HG03565 (cell line): Measurements from ENCODE around the gene PBXIP1.
A peak's percentile ranks its signal among the peaks of the same experiment; 100 is the strongest.
"Not testable (repeated sequence)": the region's sequence is repeated elsewhere in the genome, so short reads cannot be mapped to it uniquely, and the experiment has no call there.

Experiments
- ATAC-seq: cut with Tn5 transposase; IDR thresholded peaks from one replicate; pipeline ENCODE4 v1.9.1; 2021; ENCODE audit warnings: mild to moderate bottlenecking, moderate library complexity; ENCODE audit not compliant: unreplicated experiment

The PBXIP1 gene

DNA sequence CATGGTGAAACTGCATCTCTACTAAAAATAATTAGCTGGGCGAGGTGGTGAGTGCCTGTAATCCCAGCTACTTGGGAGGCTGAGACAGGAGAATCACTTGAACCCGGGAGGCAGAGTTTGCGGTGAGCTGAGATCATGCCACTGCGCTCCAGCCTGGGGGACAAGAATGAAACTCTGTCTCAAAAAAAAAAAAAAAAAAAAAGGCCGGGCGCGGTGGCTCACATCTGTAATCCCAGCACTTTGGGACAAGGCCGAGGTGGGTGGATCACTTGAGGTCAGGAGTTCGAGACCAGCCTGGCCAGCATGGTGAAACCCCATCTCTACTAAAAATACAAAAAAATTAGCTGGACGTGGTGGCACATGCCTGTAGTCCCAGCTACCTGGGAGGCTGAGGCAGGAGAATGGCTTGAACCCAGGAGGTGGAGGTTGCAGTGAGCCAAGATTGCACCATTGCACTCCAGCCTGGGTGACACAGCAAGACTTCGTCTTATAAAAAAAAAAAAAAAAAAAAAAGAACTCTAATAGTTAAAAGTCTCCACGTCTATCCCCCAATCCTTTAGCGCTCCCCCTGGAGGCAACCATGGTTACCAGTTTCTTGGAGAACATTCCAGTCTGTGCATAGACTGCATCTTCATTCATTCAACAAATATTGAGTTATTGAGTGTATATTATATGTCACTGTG lies 39.5 kb upstream of the PBXIP1 start:
- ATAC-seq, result not testable (repeated sequence)

DNA sequence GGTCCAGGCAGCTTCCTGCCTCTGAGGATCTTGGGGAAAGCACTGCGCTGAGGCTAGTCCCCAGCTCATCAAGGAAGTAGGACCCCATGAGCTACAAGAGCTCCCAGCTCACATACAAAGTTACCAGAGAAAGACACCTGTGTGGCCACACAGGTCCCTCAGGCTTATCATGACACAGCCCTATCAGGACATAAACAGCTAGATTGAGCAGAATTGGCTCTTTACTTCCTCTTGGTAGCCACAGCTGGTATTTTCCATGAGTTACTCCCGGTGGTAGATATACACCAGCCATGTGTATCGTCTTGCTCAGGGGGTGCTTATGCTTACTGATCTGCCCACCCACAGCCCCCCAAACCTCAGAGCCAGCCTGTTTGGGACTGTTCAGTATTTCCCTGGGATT lies 38.7 kb upstream of the PBXIP1 start:
- no peak for ATAC-seq

DNA sequence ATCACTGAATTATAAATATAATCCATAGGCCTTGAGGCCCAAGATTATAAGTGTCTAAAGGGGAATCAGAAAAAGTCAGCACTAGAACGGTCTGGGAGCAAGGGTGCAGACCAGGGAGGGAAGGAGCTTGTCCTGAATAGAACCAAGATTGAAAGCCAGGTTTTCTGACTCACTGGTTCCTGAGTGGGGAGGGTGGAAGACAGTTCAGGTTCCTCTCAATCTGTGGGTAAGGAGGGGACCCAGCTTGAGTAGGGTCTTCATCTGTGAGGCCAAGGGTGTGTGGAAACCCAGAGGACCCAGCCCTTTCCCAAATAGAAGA lies 38.3 kb upstream of the PBXIP1 start:
- no peak for ATAC-seq

DNA sequence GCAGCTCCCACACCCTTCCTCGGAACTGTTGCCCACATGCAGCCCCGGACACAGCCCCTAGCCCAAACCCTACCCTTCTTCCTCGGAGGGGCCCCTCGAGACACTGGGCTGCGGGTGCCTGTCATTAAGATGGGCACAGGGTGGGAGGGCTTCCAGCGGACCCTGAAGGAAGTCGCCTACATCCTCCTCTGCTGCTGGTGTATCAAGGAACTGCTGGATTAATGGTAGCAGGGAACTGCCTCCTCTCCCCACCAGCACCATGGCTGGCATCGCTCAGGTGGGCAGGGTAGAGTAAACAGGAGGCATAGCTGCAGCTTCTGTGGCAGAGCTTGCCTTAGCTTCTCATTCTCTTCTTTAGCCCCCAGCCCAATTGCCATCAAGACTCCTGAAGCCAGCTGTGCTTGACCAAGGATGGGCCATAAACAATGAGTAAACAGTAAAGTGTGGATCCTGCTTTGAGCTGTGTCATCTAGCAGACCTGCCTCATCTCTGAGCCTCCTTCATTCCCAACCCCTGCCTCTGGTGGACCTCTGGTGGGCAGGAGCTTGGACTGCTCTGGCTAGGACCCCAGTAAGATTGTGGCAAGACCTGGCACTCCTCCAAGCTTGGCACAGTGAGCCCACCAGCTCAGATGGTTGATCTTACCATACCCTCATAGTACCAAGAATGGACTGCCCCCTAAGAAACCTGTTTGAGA lies 37.8 kb upstream of the PBXIP1 start, which contains the start of gene LENEP:
Gene LENEP, plus strand, starts transcription at position 15 of the 697 bp plus-strand sequence. Its CDS starts 22 bp downstream, at position 37.
- no peak for ATAC-seq

DNA sequence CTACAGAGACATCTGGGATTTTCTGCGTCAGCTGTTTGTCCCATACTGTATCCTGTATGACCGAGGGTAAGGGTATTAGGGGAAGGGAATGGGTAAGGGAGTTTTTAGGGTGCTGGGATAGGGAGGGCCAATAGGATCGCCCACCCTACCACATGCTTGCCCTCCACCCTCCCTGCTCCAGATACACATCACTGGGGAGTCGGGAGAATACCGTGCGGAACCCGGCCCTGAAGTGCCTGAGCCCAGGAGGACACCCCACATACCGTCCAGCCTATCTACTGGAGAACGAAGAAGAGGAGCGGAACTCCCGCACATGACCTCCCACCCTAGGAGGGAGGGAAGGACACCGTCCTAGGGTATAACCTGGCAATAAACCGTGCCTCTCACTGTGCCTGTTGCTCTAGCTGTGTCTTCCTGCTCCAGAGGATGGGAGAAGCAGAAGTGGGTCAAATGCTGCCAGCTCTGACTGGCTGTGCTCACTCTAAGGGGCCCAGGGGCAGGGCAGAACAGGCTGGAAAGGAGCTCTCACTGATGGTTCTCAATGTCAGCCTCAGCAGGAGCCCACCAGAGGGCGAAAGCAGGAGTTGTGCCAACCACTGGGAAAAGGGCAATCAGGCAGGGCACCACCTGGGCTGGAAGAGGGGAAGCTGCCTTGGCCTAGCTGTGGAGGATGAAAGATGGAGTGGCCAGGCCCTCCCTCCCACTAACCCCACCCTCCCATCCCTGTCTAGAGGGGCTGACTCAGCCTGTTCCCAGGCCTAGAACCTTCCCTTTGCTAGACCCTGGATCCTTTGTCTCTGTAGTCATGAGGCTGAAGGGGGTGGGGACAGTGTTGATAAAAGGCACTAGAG lies 37.0 kb upstream of the PBXIP1 start:
- ATAC-seq, result no peak

DNA sequence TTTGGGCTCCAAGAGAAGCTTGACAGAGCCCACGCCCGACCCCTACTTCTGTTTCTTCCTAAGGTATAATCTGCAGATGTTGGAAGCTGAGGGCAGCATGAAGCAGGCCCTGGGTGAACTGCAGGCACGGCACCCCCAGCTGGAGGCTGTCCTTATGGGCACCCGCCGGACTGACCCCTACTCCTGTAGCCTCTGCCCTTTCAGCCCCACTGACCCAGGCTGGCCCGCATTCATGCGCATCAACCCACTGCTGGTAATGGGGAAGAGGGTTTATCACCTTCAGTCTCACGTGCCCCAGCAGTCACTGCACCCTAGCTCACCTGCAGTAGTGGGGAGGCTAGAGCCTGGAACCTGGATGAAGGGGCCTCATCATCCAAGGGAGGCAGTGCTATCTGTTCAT lies 34.4 kb upstream of the PBXIP1 start:
- no peak for ATAC-seq

DNA sequence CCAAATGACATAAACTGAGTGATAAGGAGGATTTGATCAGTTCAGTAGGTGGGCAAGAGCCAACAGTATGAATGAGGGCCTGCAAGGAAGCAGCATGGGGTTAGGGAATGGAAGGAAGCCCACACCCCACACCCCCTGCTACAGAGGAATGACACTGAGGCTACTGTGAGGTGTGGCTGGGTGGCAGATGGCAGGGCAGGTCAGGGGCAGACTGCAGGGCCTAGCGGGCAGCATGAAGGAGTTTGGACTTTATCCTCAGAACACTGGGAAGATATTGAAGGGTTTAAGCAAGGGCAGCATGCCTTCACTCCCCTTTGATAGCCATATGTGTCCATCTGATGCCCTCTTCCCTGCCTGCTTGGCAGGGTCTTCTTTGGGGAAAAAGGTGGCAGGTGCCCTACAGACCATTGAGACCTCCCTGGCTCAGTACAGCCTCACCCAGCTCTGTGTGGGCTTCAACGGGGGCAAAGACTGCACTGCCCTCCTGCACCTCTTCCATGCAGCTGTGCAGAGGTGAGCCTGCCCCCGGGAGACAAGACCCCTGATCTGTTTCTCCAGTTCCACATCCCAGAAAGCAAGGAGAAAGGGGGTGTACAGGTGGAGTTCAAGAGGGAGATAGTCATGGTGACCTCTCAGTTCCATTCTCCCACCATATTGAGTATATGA lies 33.4 kb upstream of the PBXIP1 start:
- no peak for ATAC-seq

DNA sequence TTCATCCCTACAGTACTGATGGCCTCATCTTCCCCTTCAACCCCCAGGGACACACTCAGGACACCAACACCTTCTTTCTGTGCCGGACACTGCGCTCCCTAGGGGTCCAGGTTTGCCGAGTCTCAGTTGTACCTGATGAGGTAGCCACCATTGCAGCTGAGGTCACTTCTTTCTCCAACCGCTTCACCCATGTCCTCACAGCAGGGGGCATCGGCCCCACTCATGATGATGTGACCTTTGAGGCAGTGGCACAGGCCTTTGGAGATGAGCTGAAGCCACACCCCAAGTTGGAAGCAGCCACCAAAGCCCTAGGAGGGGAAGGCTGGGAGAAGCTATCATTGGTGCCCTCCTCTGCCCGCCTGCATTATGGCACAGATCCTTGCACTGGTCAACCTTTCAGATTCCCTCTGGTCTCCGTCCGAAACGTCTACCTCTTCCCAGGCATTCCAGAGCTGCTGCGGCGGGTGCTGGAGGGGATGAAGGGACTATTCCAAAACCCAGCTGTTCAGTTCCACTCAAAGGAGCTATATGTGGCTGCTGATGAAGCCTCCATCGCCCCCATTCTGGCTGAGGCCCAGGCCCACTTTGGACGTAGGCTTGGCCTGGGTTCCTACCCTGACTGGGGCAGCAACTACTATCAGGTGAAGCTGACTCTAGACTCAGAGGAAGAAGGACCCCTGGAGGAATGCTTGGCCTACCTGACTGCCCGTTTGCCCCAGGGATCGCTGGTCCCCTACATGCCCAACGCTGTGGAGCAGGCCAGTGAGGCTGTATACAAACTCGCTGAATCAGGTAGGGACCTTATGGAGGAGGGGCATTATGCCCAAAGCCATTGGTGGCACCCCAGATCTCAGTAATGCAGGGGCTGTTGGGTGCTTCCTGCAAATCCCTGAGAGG lies 32.4 kb upstream of the PBXIP1 start:
- no peak for ATAC-seq

DNA sequence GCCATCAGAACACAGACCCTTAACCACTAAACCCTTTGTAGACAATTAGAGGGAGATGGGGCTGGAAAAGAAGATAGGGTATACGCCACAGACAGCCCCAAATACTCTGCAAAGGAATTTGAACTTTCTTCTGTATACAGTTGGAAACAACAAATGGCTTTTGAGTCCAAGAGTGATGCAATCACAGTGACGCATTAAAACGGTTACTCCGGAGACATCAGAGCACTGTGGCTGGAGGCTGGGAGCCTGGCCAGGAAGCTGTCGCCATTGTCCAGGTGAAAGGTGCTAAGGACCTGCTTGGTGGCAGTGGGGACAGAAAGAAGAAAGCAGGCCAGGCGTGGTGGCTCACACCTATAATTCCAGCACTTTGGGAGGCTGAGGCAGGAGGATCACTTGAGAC lies 31.4 kb upstream of the PBXIP1 start:
- ATAC-seq, result no peak

DNA sequence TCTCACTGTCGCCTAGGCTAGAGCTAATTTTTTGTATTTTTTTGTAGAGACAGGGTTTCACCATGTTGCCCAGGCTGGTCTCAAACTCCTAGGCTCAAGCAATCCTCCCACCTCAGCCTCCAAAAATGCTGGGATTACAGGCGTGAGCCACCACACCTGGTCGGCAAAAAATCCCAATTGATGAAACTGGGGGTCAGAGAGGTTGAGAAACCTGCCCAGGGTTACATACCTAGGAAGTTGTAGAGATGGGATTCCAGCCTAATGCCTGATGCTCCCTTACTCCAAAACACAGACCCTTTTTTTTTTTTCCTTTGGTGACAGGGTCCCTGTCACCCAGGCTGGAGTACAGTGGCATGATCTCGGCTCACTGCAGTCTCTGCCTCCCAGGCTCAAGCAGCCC lies 30.8 kb upstream of the PBXIP1 start:
- not testable (repeated sequence) for ATAC-seq

DNA sequence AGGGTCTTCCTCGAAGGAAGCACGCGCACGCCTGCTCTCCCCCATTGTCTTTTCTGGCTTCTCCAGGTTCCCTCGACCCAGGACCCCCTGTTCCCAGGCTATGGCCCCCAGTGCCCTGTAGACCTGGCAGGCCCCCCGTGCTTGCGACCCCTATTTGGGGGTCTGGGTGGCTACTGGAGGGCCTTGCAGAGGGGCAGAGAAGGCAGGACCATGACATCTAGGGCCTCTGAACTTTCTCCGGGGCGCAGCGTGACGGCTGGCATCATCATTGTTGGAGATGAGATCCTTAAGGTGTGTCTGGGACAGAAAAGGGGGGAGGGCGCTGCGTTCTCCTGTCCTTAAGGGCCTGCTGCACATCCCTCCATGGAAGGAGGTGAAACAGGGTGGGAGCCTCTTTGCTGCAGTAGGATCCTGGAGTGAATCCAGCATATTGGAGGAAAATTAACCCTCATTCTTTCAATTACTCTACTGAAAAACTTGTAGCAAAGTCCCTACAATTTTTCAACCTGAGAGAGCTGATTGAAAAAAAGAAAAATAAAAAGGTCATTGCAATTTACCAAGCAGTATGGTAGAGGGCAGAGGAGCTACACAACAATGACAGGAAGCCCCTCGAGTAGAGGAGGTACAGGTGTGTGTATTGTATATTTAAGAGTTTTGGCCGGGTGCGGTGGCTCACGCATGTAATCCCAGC lies 28.0 kb upstream of the PBXIP1 start:
- ATAC-seq, result no peak

DNA sequence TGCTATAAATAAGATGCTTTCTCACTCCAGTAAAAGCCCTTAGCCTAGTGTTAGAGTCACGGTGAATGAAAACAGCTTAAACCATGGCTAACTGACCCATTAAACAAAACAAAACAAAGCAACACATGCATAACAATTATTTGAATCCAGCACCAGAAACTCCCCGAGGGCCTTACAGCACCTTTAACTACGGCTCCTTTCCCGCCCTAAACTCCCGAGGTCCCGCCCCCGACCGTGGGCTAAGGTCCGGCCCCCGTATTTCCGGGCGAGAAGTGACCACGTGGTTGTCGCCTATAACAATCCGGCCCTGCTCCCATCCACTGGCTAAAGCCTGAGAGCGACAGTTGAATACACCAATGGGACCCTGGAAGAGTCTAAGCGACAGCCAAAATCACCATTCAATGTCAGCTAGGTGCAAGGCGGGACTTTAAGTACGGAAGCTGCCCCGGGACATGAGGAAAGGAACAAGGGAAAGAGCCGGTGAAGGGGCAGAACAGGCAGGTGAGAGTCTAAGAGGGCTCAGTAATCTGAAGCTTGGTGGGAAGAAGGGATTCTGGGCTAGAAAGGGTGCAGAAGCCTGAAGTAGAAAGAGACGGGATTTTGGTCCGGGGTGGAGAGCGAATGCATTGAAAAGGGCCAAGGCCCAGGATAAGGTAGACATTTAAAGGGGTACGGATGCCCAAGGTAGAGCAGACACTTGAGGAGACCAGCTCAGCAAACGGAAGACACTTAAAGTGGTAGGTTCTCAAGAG lies 27.2 kb upstream of the PBXIP1 start, which contains the start of gene FLAD1:
Gene FLAD1, plus strand, starts transcription at position 448 of the 752 bp plus-strand sequence. CDS start 351 bp downstream, outside the sequence.
- ATAC-seq, result peak; percentile 95

DNA sequence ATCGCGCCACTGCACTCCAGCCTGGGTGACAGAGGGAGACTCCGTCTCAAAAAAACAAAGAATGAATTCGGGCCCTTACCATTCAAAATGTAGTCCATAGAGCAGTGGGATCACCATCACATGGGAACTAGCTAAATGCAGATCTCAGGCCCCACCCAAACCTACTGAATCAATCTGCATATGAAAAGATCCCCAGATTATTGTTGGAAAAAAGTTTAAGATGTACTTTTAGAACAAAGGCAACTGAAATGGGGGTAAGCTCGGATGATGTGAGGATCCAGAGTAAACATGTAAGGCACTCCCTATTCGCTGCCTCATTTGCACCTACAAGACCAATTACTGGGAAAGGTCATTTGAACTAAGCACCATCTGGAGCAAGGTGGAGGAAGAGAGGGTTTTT lies 26.4 kb upstream of the PBXIP1 start:
- no peak for ATAC-seq

DNA sequence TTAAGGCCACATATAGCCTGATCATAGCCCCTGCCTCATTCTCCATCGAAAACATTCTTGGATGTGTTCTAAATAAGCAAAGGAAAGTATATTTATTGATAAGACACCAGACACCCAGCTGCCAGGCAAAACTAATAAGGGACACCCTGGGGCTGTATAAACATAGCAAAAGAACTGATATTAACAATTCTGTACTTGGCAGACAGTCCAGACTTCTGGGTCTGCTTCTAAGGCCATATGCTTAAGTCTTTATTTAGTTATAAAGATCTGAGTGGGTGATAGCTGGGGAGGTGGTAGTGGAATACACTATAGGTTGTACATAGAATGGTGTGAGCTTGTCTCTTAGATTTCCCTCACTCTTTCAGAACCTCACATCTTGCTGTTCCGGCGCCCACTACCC lies 22.5 kb upstream of the PBXIP1 start:
- ATAC-seq, result no peak

DNA sequence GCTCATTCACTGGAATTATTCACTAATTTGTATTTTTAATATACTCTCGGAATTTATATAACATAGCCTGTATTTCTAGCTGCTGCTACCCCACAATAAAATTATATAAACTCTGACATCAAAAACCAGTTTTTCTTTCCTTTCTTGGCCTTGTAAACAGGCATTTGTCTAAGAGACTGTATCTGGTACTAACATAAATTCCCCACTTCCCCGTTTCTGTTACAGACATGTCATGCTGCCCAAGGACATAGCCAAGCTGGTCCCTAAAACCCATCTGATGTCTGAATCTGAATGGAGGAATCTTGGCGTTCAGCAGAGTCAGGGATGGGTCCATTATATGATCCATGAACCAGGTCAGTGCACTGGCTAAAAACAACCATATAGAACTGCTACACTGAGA lies 21.9 kb upstream of the PBXIP1 start:
- ATAC-seq, result not testable (repeated sequence)

DNA sequence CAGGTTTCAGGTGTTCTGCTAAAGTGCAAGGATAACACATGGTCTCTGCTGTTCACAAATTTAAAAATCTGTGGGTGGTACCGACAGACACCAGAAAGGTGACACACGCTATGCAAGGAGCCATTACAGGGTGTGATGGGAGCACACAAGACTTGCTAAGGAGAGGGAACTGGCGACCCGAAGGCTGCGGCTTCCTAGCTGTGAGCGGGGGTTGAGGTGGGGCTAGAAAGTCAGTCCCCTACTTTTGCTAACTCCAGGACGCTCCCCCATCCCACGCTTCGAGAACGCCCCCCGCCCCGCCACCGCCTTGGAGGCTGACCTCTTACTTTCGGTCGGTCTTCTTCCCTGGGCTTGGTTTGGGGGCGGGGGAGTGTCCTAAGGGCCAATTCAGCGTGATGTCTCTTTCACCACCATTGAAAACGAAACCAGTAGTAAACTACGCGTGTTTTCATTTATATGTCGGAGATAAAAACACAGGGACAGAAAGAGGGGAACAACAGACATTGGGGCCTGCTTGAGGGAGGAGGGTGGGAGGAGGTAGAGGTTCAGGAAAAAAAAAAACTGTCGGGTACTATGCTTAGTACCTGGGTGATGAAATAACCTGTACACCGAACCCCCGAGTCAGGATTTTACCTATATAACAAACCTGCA lies 19.6 kb upstream of the PBXIP1 start:
- ATAC-seq, result no peak

DNA sequence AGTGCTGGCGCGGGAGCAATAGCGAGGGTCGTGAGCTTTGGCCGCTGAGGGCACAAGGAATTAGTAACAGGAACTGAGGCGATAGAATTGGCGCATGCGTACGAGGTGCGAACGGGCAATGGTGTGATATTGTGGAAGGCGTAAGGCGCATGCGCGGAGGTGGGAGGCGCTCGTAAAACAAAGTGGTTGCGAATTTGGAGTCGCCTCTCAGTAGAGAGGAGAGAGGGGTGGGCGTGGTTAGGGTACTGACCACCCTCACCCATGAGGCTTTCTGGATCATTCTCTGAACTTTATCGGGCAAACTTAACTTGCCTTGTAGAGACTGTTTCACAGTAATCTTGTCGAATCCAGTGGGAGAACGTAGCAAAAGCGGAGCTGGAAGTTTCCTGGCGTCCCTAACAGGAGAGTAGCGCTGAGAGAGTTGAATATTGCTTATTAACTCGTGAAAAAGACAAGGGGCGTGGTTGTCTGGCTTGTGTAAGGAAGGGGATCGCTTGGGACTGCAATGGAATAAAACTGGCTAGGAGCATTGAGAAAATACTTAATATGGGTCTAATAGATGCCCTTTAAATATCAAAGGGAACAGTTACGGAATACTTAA lies 19.0 kb upstream of the PBXIP1 start:
- peak; percentile 33 for ATAC-seq
